ENCODE data around the gene SDHAF1. TPM values are rescaled to one million over a fixed set of nuclear protein-coding genes. Genes with fewer than 3 reads are reported as not detected.
A peak's percentile ranks its signal among the peaks of the same experiment; 100 is the strongest.
"Not testable (repeated sequence)": the region's sequence is repeated elsewhere in the genome, so short reads cannot be mapped to it uniquely, and the experiment has no call there.

Gene SDHAF1, protein sequence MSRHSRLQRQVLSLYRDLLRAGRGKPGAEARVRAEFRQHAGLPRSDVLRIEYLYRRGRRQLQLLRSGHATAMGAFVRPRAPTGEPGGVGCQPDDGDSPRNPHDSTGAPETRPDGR
- total RNA-seq, result 8.7 and 10.7 TPM in 2 replicates

DNA sequence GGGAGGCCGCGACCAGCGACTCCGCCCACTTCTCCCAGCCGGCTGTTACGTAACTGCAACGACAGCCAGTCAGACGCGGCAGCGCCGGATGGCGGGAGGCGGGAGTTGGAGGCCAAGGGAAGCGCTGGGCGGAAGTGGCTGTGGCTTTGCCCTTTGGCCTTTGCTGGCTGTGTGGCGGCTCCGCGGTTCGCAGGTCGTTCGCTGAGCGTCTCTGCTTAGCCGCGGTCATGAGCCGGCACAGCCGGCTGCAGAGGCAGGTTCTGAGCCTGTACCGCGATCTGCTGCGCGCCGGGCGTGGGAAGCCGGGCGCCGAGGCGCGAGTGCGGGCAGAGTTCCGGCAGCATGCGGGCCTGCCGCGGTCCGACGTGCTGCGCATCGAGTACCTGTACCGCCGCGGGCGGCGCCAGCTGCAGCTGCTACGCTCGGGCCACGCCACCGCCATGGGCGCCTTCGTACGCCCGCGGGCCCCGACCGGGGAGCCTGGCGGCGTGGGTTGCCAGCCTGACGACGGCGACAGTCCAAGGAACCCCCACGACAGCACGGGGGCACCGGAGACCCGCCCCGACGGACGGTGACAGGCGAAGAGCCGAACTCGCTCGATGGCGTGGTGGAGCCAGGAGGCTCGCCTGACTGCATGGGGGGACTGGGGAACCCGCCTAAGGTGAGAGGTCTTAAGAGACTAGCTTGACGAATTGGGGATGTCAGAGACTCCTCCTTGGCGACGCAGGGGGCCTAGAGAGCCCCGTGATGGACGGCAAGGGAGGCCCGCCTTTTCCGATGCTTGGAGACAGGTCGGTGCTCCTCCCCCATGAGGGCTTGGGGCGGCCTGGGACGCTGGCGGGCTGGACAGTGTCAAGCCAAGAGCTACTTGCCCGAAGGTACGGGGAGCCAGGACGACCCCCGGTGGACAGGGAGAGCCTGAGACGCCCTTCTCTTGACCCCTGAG, at the start of gene SDHAF1:
TSS of gene SDHAF1 (plus strand) at position 141 of the 946 bp plus-strand sequence. CDS start at position 228, 87 bp downstream.
- peak; percentile 94 to 97 for DNase-seq (ENCODE audit: low read depth in 2 of 2)

DNA sequence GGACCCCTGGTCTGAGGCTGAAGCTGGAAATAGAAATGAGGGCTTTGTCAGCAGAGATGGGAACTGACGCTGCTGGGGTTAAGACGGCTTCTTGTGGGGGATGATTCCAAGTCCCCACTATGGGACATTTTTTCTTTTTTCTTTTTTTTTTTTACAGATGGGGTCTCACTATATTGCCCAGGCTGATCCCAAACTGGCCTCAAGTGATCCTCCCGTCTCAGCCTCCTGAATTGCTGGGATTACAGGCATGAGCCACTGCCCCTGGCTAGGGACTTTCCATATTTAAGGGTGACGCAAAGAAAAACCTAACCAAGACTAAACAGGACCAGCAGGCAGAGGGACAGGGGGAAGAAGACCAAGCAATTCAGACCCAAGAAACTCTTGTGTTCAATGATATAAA, 48.8 kb upstream of the SDHAF1 start:
- DNase-seq (ENCODE audit: low read depth in 2 of 2), result no peak

DNA sequence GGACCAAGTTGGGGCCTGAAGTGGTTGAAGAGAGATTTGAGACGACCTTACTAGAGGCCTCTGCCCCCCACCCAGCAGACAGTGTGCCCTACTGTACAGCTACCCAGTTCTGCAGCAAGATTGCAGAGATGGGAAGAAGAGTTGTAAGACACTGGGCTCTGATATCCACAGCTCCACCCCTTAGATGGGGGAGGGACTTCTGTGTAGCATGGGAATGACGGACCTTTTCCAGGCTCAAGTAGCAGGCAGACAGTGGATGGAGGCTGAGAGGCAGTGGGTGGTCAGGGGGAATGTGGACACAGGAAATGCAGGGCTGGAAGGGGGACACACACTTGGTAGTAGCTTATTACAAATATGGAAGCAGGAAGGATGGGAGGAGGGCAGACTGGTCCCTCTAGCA, 45.9 kb upstream of the SDHAF1 start:
- DNase-seq (ENCODE audit: low read depth in 2 of 2), result no peak

DNA sequence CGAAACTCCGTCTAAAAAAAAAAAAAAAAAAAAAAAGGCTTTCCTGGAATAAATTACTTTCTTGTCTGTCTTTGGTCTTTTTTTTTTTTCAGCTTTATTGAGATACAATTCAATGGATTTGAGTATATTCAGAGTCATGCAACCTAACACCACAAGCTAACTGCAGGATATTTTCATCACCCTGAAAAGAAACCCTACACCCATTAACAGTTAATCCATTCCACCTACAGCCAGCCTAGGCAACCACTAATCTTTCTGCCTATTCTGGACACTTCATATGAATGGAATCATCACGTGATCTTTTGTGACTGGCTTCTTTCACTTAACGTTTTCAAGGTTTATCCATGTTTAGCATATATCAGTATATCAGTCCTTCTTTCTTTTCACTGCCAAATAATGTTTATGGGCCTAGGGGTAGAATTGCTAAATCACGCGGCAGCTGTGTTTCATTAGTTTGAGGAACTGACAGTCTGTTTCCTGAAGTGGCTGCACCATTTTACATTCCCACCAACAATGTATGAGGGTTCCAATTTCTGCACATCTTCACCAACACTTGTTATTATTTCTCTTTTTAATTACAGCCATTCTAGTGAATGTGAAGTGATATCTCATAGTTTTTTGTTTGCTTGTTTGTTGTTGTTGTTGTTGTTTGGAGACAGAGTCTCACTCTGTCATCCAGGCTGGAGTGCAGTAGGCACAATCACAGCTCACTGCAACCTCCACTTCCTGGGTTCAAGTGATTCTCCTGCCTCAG, 38.9 kb upstream of the SDHAF1 start:
- no peak for DNase-seq (ENCODE audit: low read depth in 2 of 2)

DNA sequence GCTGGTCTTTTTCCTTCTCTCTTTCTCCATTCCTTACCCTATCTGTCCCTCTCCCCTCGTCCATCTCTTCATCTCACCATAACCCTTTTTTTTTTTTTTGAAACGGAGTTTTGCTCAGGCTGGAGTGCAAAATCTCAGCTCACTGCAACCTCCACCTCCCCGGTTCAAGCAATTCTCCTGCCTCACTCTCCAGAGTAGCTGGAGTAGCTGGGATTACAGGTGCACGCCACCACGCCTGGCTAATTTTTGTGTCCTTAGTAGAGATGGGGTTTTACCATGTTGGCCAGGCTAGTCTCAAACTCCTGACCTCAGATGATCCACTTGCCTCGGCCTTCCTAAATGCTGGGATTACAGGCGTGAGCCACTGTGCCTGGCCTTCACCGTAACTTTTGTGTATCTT, 37.6 kb upstream of the SDHAF1 start:
- DNase-seq (ENCODE audit: low read depth in 2 of 2), result not testable (repeated sequence)

DNA sequence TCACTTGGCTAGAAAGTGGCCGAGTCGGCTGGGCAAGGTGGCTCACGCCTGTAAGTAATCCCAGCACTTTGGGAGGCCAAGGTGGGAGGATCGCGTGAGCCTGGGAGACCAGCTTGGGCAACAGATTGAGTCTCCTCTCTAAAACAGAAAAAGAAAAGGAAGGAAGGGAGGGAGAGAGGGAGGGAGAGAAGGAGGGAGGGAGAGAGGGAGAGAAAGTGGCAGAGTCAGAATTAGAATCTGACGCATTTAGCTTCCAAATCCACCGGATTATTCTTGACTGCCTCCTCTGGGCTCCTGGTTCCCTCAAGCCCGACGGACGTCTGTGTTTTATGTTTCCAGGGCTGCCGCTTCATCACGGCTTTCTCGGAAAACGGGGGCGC, 36.3 kb upstream of the SDHAF1 start:
- no peak for DNase-seq (ENCODE audit: low read depth in 2 of 2)

DNA sequence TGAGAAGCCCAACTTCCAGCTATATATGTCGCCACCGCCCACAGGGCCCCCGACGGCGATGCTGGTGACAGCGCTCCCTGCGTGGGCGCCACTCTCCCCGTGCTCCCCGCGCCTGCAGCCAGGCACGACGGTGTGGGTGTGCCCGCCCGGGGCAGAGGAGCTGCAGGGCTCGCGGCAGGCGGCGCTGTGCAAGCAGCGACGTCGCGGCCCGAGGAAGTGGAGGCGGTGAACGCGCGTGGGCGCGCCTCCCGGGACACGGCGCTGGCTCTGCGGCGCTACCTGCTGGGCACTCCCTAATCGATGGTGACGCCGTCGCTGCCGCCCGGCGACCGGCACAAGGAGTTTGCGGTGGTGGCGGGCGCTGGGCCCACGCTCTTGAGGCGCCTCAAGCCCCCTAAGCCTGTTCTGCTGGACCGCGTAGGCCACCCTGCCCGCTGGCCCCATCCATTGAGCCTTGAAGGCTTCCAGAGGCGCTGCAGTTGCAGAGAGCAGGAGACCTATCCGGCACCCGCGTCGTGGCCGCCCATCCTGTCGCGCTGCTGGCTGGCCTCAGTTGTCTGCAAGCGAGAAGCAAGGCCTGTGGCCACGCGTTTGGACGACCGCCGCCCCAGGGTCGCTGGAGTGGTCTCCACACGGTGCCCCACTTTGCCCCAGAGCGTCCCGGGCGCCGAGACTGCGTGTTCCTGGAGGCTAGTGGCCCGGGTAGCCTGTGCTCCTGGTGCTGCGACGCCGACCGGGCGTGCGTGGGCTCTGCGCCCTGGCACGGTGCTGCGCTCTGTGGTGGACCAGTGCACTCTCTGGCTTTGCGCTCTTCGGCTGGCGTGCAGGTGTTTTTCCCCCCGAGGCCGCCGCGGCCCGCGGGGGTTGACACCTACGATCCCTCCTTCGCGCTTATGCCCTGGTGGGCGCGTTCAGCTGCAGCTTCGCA, 35.7 kb upstream of the SDHAF1 start:
- peak in 1 of 2 donors; percentile 28 for DNase-seq (ENCODE audit: low read depth in 2 of 2)

DNA sequence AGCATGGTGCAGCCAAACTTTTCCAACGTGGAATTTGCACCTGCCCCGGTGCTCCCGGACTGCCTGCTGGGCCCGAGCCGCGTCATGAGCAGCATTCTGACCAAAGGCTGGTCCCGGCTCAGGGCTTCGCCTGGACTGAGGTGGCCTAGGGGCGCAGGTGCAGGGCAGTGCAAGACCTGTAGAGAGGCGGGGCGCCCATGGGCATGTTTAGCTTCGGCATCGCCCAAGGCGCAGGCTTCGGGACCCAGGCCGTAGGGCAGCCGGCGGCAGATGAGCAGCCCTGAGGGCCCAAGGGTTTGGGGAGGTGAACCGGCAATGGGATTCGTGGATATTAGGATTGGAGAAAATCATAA, 35.0 kb upstream of the SDHAF1 start:
- DNase-seq (ENCODE audit: low read depth in 2 of 2), result no peak

DNA sequence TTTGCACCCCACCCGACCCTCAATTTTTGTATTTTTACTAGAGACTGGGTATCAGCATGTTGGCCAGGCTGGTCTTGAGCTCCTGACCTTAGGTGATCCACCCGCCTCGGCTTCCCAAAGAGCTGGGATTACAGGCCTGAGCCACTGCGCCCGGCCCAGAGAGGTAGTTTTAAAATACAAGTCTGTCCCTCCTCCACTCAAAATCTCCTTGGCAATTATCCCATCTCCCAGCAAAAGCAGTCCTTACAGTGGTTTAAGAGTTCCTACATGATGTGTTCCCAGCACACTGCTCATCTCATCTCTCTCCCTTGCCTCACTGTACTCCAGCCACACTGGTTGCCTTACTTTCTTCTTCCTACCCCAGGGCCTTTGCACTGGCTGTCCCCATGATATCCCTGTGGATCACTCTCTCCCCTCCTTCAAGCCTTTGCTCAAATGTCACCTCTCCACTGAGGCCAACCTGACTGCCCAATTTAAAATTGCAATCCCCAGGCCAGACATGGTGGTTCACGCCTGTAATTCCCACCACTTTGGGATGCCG, 34.5 kb upstream of the SDHAF1 start:
- no peak for DNase-seq (ENCODE audit: low read depth in 2 of 2)

DNA sequence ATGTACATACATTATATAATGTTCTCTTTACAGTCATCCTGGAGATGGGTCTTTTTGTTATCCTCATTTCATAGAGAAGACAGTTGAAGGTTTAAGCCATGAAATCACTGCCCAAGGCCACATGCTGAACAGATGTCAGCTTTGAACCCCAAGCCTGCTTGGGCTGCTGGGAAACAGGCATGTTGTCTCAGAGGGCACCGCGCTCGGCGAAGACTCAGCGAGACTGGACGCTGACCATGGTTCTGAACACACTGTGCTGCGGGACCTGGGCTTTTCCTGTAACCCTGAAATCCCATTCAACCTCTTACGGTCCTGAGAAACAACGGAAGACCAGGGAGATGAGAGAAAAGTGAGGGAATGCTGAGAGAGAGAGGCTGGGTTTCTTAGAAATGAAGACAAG, 31.5 kb upstream of the SDHAF1 start:
- DNase-seq (ENCODE audit: low read depth in 2 of 2), result peak; percentile 63 to 66

DNA sequence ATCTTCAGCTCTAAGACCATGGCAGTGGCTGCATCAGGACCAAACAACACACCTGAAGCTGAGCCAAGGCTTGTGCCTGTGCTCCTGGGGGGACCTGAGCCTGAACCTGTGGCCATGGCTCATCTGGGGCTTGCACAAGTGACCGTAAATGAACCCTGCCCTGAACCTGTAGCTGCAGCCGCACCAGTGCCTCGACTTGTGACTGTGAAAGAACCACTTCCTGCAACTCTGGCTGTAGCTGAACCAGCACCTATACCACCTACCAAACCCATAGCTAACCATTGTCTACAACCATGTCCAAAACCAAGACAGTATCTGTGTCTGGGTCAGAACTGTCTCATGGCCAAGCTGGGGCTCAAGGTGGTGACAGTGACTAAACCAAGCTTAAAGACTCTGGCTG, 28.2 kb upstream of the SDHAF1 start:
- DNase-seq (ENCODE audit: low read depth in 2 of 2), result no peak

DNA sequence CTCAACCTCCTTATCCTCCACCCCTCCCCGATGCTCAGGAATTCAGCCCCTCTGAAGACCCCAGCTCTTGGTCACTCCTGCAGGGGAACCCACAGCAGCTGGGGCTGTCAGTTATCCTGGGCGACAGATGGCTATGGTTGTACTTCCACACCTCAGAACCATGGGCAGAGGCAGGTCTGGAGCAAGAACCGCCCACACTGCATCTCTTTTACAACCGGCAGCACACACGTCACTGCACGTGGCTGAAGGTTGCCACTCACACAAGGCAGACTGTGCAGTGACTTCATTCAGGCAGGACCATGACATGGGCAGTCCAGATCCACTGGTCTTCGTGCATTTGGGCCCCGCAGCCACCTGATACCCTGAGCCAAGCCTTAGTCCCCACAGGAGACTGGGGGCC, 21.5 kb upstream of the SDHAF1 start:
- DNase-seq (ENCODE audit: low read depth in 2 of 2), result no peak

DNA sequence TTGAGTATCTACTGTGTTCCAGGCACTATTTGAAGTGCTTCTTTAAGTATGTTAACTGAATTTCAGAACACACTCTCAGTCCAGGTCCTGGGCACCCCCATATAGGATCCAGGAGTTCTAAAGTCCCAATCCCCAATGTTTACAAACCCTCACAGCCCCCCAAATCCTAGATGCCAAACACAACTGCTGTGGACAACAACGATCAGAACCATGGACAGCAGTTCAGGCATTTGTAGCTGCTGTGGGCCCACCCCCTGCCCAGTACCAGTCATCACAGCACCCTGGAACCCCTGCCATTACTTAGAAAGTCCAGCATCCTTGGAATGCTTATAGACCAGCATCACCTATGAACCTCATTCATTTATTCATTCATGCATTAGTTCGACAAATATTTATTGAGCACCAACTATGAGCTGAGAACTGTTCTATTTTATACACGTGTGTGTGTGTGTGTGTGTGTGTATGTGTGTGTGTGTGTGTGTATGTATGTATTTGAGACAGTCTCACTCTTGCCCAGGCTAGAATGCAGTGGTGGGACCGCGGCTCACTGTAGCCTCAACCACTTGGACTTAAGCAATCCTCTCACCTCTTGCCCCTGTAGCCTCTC, 19.3 kb upstream of the SDHAF1 start:
- DNase-seq (ENCODE audit: low read depth in 2 of 2), result peak; percentile 33 to 44

DNA sequence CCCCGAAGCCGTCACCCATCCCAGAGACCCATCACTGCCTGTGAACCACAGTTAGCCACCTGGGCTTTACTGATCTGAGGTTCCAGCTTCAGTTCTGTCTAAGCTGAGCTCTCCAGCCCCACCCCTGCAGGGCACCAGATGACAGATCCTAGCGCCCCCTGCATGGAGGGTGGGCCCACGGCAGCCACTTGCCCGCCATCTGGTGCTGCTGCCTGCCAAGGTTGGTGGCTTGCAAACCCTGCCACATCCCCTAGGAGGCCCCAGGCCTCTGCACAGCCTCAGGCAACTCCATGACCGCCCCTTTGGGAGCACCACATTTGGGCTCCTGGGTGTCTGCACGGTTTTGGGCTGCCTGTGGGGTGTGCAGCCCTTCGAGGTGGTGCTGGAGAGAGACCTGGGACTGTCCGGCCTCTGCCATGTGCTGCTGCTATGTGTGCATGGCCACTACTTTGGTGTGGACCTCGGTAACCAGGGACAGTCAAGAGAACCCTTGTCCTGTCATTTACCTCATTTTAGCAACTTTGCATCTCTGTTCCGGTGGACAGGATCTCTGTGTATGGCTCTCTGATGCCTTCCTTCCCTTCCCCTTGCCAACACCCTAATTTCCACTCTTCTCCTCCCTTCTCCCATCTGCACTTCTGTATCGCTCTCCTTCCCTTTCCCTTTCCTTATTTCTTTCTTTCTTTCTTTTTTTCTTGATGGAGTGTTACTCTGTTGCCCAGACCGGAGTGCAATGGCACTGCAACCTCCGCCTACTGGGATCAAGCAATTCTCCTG, 17.4 kb upstream of the SDHAF1 start:
- DNase-seq (ENCODE audit: low read depth in 2 of 2), result no peak

DNA sequence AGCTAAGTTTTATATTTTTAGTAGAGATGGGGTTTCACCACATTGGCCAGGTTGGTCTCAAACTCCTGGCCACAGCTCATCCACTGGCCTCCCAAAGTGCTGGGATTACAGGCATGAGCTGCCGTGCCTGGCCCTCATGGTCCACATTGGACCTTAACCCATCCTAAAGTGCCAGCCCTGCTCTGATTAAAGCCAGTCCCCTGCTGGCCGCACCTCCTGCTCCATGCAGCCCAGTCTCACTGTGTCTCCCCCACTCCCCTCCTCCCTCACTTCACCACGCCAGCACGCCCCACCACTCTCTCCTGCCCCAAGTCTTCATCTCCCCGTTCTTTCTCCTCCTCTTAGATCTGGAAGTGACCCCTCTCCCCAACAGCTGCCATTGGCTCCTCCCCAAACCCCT, 16.7 kb upstream of the SDHAF1 start:
- no peak for DNase-seq (ENCODE audit: low read depth in 2 of 2)

DNA sequence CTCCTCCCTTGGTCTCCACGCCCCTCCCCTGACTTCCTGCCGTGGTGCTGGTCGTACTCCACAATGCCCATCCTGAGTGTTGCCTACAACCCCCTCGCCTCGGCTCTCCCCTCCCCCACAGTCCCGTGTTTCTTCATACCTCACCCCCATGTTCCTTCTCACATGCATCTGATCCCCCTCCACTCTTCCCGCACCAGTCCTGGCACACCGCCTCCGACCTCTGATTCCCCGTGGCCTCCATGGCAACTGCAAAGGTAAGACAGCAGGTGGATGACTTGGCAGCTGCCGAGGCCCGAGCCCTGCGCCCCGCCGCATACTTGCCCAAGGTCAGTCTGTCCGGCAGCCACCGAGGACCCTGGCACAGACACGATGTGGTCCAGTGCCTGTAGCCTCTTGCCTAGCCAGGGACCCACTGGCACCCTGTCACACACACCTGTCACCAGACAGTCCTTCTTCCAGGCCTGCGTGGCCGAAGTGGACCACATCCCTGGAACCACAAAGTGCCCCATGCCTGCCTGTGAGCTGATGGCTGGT, 16.1 kb upstream of the SDHAF1 start:
- DNase-seq (ENCODE audit: low read depth in 2 of 2), result no peak

DNA sequence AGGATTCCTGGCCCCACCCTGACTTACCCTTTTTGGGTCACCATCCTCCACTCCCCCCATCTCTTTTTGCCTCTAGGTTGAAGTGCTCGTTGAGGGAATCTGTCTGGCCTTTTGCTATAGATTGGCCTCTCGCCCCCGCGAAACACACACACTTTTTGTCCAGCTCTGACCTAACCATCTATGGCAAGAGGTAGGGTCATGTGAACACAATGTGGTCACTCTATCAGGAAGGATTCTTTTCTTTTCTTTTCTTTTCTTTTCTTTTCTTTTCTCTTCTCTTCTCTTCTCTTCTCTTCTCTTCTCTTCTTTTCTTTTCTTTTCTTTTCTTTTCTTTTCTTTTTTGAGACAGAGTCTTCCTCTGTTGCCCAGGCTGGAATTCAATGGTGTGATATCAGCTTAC, 14.0 kb upstream of the SDHAF1 start:
- DNase-seq (ENCODE audit: low read depth in 2 of 2), result not testable (repeated sequence)

DNA sequence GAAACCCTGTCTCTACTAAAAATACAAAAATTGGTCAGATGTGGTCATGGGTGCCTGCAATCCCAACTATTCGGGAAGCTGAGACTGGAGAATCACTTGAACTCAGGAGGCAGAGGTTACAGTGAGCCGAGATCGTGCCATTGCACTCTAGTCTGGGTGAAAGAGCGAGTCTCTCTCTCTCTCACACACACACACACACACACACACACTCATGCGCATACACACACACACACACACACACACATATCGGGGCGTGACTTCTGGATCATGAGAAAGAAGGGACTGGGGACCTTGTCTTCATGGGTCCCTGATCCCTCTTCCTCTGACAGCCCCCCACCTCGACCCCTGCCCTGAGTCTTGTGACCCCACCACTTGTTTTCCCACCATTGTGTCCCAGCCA, 11.8 kb upstream of the SDHAF1 start:
- DNase-seq (ENCODE audit: low read depth in 2 of 2), result no peak

DNA sequence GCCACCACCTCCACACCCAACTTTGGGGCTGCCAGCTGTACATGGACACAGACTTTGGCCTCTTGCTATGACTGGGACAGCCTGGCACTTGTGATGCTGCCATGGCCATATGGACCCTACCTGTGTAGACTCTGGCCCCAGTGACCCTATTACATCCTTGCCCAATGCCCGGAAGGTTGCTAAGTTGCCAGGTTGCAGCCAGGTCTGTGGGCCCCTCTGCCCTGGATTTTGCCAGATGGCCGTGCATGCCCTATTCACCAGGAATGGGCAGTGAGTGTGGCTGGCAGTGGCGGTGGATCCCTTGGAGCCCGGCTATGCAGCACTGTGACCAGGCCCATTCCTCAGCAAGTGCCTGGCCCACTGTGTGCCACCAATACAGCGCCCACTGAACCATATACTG, 8.9 kb upstream of the SDHAF1 start:
- DNase-seq (ENCODE audit: low read depth in 2 of 2), result no peak
